ENCODE measurements around the gene GULP1.

- no peak for TF ChIP-seq CTCF (IDR thresholded peaks at IDR 0.05)
- TF ChIP-seq POLR2A (IDR thresholded peaks at IDR 0.05), result no peak
These were observed 265.4 kb downstream of the GULP1 start for GRCh38 chr2:188557081-188557480.

Measured in uterus (tissue), 2 donors.